B cell (primary cell): ENCODE measurements around the gene ACO2.

ENCODE experiments used
- CTCF ChIP-seq: fragments of 200-600 bp; IDR thresholded peaks from one replicate; pipeline ENCODE4 v1.8.0; 2022; ENCODE audit warnings: antibody characterized with exemption, mild to moderate bottlenecking
- EZH2 ChIP-seq: IDR thresholded peaks from 2 replicates; pipeline ENCODE4 v1.6.1; 2012; ENCODE audit warnings: borderline replicate concordance, low read depth, mild to moderate bottlenecking, moderate library complexity, low read length; ENCODE audit not compliant: insufficient read depth, poor library complexity, severe bottlenecking

GRCh38 chr22:41578114-41578513 lies 109.2 kb downstream of the ACO2 start:
- TF ChIP-seq CTCF (no peak), EZH2 (no peak)
